HCT116 (cell line): ENCODE measurements around the gene STX1A.

ENCODE experiments used
- EZH2 ChIP-seq: fragments of 200-600 bp; sonication (generic); IDR thresholded peaks from 2 replicates; pipeline ENCODE4 v1.6.1; 2017; ENCODE audit warnings: antibody characterized with exemption, mixed run types
- POLR2A ChIP-seq: IDR thresholded peaks from 2 replicates; pipeline ENCODE4 v1.7.0; 2011; ENCODE audit warnings: borderline replicate concordance; ENCODE audit not compliant: insufficient read depth, insufficient read length; ENCODE audit errors: extremely low read depth
- RAD21 ChIP-seq: IDR thresholded peaks from 2 replicates; pipeline ENCODE4 v1.6.1; 2012; ENCODE audit warnings: low read depth, mild to moderate bottlenecking
- TCF7L2 ChIP-seq: IDR thresholded peaks from 2 replicates; pipeline ENCODE4 v1.7.0; 2011; ENCODE audit warnings: borderline replicate concordance, inconsistent platforms; ENCODE audit not compliant: insufficient read depth, insufficient read length; ENCODE audit errors: extremely low read depth
- YY1 ChIP-seq: IDR thresholded peaks from 2 replicates; pipeline ENCODE4 v1.6.1; 2011; ENCODE audit warnings: low read length, low read depth, moderate library complexity, mild to moderate bottlenecking; ENCODE audit not compliant: insufficient replicate concordance; ENCODE audit errors: extremely low read depth
- ZNF274 ChIP-seq: fragments of 200-500 bp; sonication (Bioruptor generic); IDR thresholded peaks from 2 replicates; pipeline ENCODE4 v1.6.1; 2014; ENCODE audit warnings: mild to moderate bottlenecking, low read depth, low read length, inconsistent platforms
- TF ChIP-seq, protein P1 (sequence below), 3 experiments: fragments of 200-600 bp in 1 of 3; sonication (generic) in 1 of 3; IDR thresholded peaks in 2 of 3; conservative IDR thresholded peaks in 1 of 3; 2 replicates each; pipeline ENCODE4 v1.5.1; 2012 to 2017; ENCODE audit warnings: low read depth in 2 of 3, low read length in 2 of 3, antibody characterized with exemption in 1 of 3, borderline replicate concordance in 1 of 3, control low read depth in 1 of 3, mild to moderate bottlenecking in 1 of 3, mixed read lengths in 1 of 3, mixed run types in 1 of 3, moderate library complexity in 1 of 3; ENCODE audit not compliant: insufficient read depth in 1 of 3

DNA sequence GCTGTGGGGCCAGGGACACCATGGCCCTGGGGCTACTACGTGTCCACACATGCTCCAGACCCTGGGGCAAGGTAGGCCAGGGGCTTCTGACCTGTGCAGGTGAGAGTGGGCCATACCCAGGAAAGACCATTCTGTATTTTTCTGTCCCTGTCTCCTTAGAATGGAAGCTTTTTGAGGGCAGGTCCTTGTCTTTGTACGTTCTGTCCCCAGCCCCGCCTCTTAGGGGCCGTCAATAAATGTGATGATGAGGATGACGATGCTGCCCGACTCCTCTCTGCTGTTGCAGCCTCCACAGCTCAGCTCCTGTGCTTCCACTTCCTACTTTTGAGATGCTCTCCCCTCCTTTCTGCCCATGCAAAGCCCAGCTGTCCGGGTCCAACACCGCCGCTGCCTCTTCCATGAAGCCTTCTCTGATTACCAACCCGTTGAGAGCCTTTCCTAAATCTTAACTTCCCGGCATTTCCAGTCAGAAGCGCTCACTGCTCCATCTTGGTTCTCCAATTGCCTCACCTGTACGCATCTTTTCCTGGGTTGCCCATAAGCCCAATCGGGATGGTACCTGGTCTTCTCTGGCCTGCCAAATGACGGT is 47.5 kb downstream of the STX1A start:
- TF ChIP-seq RAD21 (no peak), EZH2 (no peak), POLR2A (no peak), TCF7L2 (no peak), ZNF274 (no peak), YY1 (no peak)
- TF ChIP-seq, protein P1, sequence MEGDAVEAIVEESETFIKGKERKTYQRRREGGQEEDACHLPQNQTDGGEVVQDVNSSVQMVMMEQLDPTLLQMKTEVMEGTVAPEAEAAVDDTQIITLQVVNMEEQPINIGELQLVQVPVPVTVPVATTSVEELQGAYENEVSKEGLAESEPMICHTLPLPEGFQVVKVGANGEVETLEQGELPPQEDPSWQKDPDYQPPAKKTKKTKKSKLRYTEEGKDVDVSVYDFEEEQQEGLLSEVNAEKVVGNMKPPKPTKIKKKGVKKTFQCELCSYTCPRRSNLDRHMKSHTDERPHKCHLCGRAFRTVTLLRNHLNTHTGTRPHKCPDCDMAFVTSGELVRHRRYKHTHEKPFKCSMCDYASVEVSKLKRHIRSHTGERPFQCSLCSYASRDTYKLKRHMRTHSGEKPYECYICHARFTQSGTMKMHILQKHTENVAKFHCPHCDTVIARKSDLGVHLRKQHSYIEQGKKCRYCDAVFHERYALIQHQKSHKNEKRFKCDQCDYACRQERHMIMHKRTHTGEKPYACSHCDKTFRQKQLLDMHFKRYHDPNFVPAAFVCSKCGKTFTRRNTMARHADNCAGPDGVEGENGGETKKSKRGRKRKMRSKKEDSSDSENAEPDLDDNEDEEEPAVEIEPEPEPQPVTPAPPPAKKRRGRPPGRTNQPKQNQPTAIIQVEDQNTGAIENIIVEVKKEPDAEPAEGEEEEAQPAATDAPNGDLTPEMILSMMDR (IDR thresholded peaks at IDR 0.05 in 2 of 3, conservative IDR thresholded peaks at IDR 0.05 in 1 of 3; ENCODE audit: borderline replicate concordance in 1 of 3, insufficient read depth in 1 of 3, low read depth in 2 of 3, low read length in 2 of 3), result no peak
